Measurements from ENCODE around the gene GSTT2. TPM values are rescaled to one million over a fixed set of nuclear protein-coding genes. Genes with fewer than 3 reads are reported as not detected.
"Not testable (repeated sequence)": the region's sequence is repeated elsewhere in the genome, so short reads cannot be mapped to it uniquely, and the experiment has no call there.

The GSTT2 gene
- total RNA-seq, result not detected
- not detected for polyA plus RNA-seq

- not testable (repeated sequence) for H3K27me3 Mint-ChIP-seq
These were observed at the start of gene GSTT2 for GRCh38 chr22:23979557-23980240. Gene GSTT2, plus strand, starts transcription at chr22:23980134.

GRCh38 chr22:23938328-23939016 is 41.5 kb upstream of the GSTT2 start:
- Histone ChIP-seq H3K27ac (ENCODE audit: insufficient read depth, low read length, poor library complexity, severe bottlenecking) (no peak overlapping the region), H3K9me3 (ENCODE audit: control insufficient read depth in 2 of 2, low read length in 2 of 2) (no peaks in the 10 kb centered on the region), H3K4me1 (ENCODE audit: control insufficient read depth, insufficient read depth, low read length, poor library complexity, severe bottlenecking) (no peaks in the 10 kb centered on the region), H3K36me3 (ENCODE audit: control insufficient read depth, insufficient read depth, low read length) (no peaks in the 10 kb centered on the region), H3K27me3 (ENCODE audit: control insufficient read depth, insufficient read depth, low read length) (no peaks in the 10 kb centered on the region), H3K4me3 (ENCODE audit: low read depth, low read length) (no peak overlapping the region)
- Mint-ChIP-seq H3K9me3 (no peaks in the 10 kb centered on the region), H3K4me1 (peaks cover 0 to 3% (median 0%) of the 10 kb centered on the region in 4 donors), H3K4me3 (no peak overlapping the region), H3K36me3 (no peaks in the 10 kb centered on the region), H3K27ac (no peak overlapping the region), H3K27me3 (peaks cover 11% of the 10 kb centered on the region)
- no peak for DNase-seq
- ATAC-seq (ENCODE audit: low read depth in 2 of 2), result no peak

More at GRCh38 chr22:23979557-23980240, at the start of gene GSTT2:
- not testable (repeated sequence) for H3K27me3 ChIP-seq (ENCODE audit: control insufficient read depth, insufficient read depth, low read length); H3K9me3 Mint-ChIP-seq; H3K9me3 ChIP-seq (ENCODE audit: control insufficient read depth in 2 of 2, low read length in 2 of 2); DNase-seq; H3K36me3 ChIP-seq (ENCODE audit: control insufficient read depth, insufficient read depth, low read length); ATAC-seq (ENCODE audit: low read depth in 2 of 2); H3K27ac ChIP-seq (ENCODE audit: insufficient read depth, low read length, poor library complexity, severe bottlenecking); H3K4me3 Mint-ChIP-seq; H3K4me1 Mint-ChIP-seq; H3K36me3 Mint-ChIP-seq; H3K4me3 ChIP-seq (ENCODE audit: low read depth, low read length); H3K4me1 ChIP-seq (ENCODE audit: control insufficient read depth, insufficient read depth, low read length, poor library complexity, severe bottlenecking)
- peak within 1 kb of the TSS in 1 of 3 donors; percentile 38 for H3K27ac Mint-ChIP-seq

GRCh38 chr22:23939017-23939357 is 40.9 kb upstream of the GSTT2 start:
- Histone ChIP-seq H3K27me3 (ENCODE audit: control insufficient read depth, insufficient read depth, low read length) (no peaks in the 10 kb centered on the region), H3K4me1 (ENCODE audit: control insufficient read depth, insufficient read depth, low read length, poor library complexity, severe bottlenecking) (no peaks in the 10 kb centered on the region), H3K4me3 (ENCODE audit: low read depth, low read length) (no peak overlapping the region), H3K27ac (ENCODE audit: insufficient read depth, low read length, poor library complexity, severe bottlenecking) (no peak overlapping the region), H3K9me3 (ENCODE audit: control insufficient read depth in 2 of 2, low read length in 2 of 2) (no peaks in the 10 kb centered on the region), H3K36me3 (ENCODE audit: control insufficient read depth, insufficient read depth, low read length) (no peaks in the 10 kb centered on the region)
- no peaks in the 10 kb centered on the region for H3K36me3 Mint-ChIP-seq
- peaks cover 0 to 3% (median 0%) of the 10 kb centered on the region in 4 donors for H3K4me1 Mint-ChIP-seq
- DNase-seq (no peak), ATAC-seq (ENCODE audit: low read depth in 2 of 2) (no peak)
- no peak overlapping the region for H3K4me3 Mint-ChIP-seq
- H3K27ac Mint-ChIP-seq, result no peak overlapping the region
- H3K9me3 Mint-ChIP-seq, result no peaks in the 10 kb centered on the region
- H3K27me3 Mint-ChIP-seq, result peaks cover 11% of the 10 kb centered on the region

- peaks cover 11% of the 10 kb centered on the region for H3K27me3 Mint-ChIP-seq
- not testable (repeated sequence) for H3K27me3 ChIP-seq (ENCODE audit: control insufficient read depth, insufficient read depth, low read length); H3K9me3 Mint-ChIP-seq; H3K36me3 Mint-ChIP-seq; H3K4me3 ChIP-seq (ENCODE audit: low read depth, low read length); H3K9me3 ChIP-seq (ENCODE audit: control insufficient read depth in 2 of 2, low read length in 2 of 2); H3K4me1 ChIP-seq (ENCODE audit: control insufficient read depth, insufficient read depth, low read length, poor library complexity, severe bottlenecking); H3K4me3 Mint-ChIP-seq; H3K27ac ChIP-seq (ENCODE audit: insufficient read depth, low read length, poor library complexity, severe bottlenecking); H3K36me3 ChIP-seq (ENCODE audit: control insufficient read depth, insufficient read depth, low read length); DNase-seq; H3K4me1 Mint-ChIP-seq; ATAC-seq (ENCODE audit: low read depth in 2 of 2); H3K27ac Mint-ChIP-seq
These were observed 39.8 kb upstream of the GSTT2 start for GRCh38 chr22:23940166-23940565.

GRCh38 chr22:23947391-23947790 is 32.5 kb upstream of the GSTT2 start:
- not testable (repeated sequence) for H3K9me3 Mint-ChIP-seq; H3K36me3 Mint-ChIP-seq; H3K4me3 ChIP-seq (ENCODE audit: low read depth, low read length); H3K4me1 Mint-ChIP-seq; H3K27me3 ChIP-seq (ENCODE audit: control insufficient read depth, insufficient read depth, low read length); DNase-seq; H3K27ac Mint-ChIP-seq; H3K4me3 Mint-ChIP-seq; H3K27ac ChIP-seq (ENCODE audit: insufficient read depth, low read length, poor library complexity, severe bottlenecking); ATAC-seq (ENCODE audit: low read depth in 2 of 2); H3K4me1 ChIP-seq (ENCODE audit: control insufficient read depth, insufficient read depth, low read length, poor library complexity, severe bottlenecking); H3K27me3 Mint-ChIP-seq; H3K9me3 ChIP-seq (ENCODE audit: control insufficient read depth in 2 of 2, low read length in 2 of 2); H3K36me3 ChIP-seq (ENCODE audit: control insufficient read depth, insufficient read depth, low read length)

- H3K4me3 Mint-ChIP-seq; H3K4me1 Mint-ChIP-seq; ATAC-seq (ENCODE audit: low read depth in 2 of 2); H3K27ac ChIP-seq (ENCODE audit: insufficient read depth, low read length, poor library complexity, severe bottlenecking); H3K36me3 Mint-ChIP-seq; H3K27me3 ChIP-seq (ENCODE audit: control insufficient read depth, insufficient read depth, low read length); H3K27ac Mint-ChIP-seq; H3K4me1 ChIP-seq (ENCODE audit: control insufficient read depth, insufficient read depth, low read length, poor library complexity, severe bottlenecking); H3K27me3 Mint-ChIP-seq; H3K9me3 Mint-ChIP-seq; DNase-seq; H3K36me3 ChIP-seq (ENCODE audit: control insufficient read depth, insufficient read depth, low read length); H3K4me3 ChIP-seq (ENCODE audit: low read depth, low read length); H3K9me3 ChIP-seq (ENCODE audit: control insufficient read depth in 2 of 2, low read length in 2 of 2): not testable (repeated sequence)
These were observed 30.2 kb upstream of the GSTT2 start for GRCh38 chr22:23949764-23950163.

- DNase-seq; H3K27me3 Mint-ChIP-seq; H3K4me1 ChIP-seq (ENCODE audit: control insufficient read depth, insufficient read depth, low read length, poor library complexity, severe bottlenecking); ATAC-seq (ENCODE audit: low read depth in 2 of 2); H3K9me3 ChIP-seq (ENCODE audit: control insufficient read depth in 2 of 2, low read length in 2 of 2); H3K9me3 Mint-ChIP-seq; H3K27me3 ChIP-seq (ENCODE audit: control insufficient read depth, insufficient read depth, low read length); H3K4me1 Mint-ChIP-seq; H3K27ac ChIP-seq (ENCODE audit: insufficient read depth, low read length, poor library complexity, severe bottlenecking); H3K4me3 ChIP-seq (ENCODE audit: low read depth, low read length); H3K4me3 Mint-ChIP-seq; H3K36me3 Mint-ChIP-seq; H3K36me3 ChIP-seq (ENCODE audit: control insufficient read depth, insufficient read depth, low read length); H3K27ac Mint-ChIP-seq: not testable (repeated sequence)
These were observed 28.6 kb upstream of the GSTT2 start for GRCh38 chr22:23951383-23951782.

- not testable (repeated sequence) for H3K36me3 Mint-ChIP-seq; H3K27me3 Mint-ChIP-seq; H3K9me3 Mint-ChIP-seq; ATAC-seq (ENCODE audit: low read depth in 2 of 2); DNase-seq; H3K36me3 ChIP-seq (ENCODE audit: control insufficient read depth, insufficient read depth, low read length); H3K9me3 ChIP-seq (ENCODE audit: control insufficient read depth in 2 of 2, low read length in 2 of 2); H3K27ac Mint-ChIP-seq; H3K27me3 ChIP-seq (ENCODE audit: control insufficient read depth, insufficient read depth, low read length); H3K27ac ChIP-seq (ENCODE audit: insufficient read depth, low read length, poor library complexity, severe bottlenecking); H3K4me1 ChIP-seq (ENCODE audit: control insufficient read depth, insufficient read depth, low read length, poor library complexity, severe bottlenecking); H3K4me3 ChIP-seq (ENCODE audit: low read depth, low read length); H3K4me1 Mint-ChIP-seq
- H3K4me3 Mint-ChIP-seq, result peak overlapping the region in 2 of 4 donors; percentile 32 to 44
These were observed 27.0 kb upstream of the GSTT2 start for GRCh38 chr22:23952794-23953405.
